Measurements from ENCODE around the gene PSMD6. TPM values are rescaled to one million over a fixed set of nuclear protein-coding genes. Genes with fewer than 3 reads are reported as not detected.

Gene PSMD6
- total and polyA plus RNA-seq, 2 donors from 2014 or later: 62.7 to 78.0 TPM

- no peaks in the 10 kb centered on the region for H3K27me3 ChIP-seq (ENCODE audit: control insufficient read depth, insufficient read depth, low read length)
- no peaks in the 10 kb centered on the region for H3K36me3 ChIP-seq (ENCODE audit: control insufficient read depth in 2 of 3, insufficient read depth in 3 of 3, low read length in 3 of 3)
- no peak for DNase-seq
- H3K9me3 ChIP-seq (ENCODE audit: control insufficient read depth in 2 of 3, insufficient read depth in 1 of 3, low read length in 3 of 3): no peaks in the 10 kb centered on the region
- no peak overlapping the region for H3K9ac ChIP-seq (ENCODE audit: low read length in 3 of 3)
- intact Hi-C loops (cut with DNase I): loop anchor here (10.0 kb wide), 1 partner anchor 416 kb away; no protein-coding TSS in a partner anchor
- TF ChIP-seq, protein P1, sequence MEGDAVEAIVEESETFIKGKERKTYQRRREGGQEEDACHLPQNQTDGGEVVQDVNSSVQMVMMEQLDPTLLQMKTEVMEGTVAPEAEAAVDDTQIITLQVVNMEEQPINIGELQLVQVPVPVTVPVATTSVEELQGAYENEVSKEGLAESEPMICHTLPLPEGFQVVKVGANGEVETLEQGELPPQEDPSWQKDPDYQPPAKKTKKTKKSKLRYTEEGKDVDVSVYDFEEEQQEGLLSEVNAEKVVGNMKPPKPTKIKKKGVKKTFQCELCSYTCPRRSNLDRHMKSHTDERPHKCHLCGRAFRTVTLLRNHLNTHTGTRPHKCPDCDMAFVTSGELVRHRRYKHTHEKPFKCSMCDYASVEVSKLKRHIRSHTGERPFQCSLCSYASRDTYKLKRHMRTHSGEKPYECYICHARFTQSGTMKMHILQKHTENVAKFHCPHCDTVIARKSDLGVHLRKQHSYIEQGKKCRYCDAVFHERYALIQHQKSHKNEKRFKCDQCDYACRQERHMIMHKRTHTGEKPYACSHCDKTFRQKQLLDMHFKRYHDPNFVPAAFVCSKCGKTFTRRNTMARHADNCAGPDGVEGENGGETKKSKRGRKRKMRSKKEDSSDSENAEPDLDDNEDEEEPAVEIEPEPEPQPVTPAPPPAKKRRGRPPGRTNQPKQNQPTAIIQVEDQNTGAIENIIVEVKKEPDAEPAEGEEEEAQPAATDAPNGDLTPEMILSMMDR (IDR thresholded peaks at IDR 0.05; ENCODE audit: borderline replicate concordance, extremely low read depth, insufficient read depth): no peak
- FAIRE-seq: no peak
- H3K4me1 ChIP-seq (ENCODE audit: control insufficient read depth in 2 of 3, insufficient read depth in 2 of 3, low read depth in 1 of 3, low read length in 3 of 3): no peaks in the 10 kb centered on the region
- H3K27ac ChIP-seq (ENCODE audit: low read depth in 2 of 2, low read length in 2 of 2): no peak overlapping the region
- H3K4me3 ChIP-seq (ENCODE audit: low read length in 3 of 3): no peak overlapping the region
Observed at GRCh38 chr3:64049136-64049535, 25.8 kb upstream of the PSMD6 start.

DNA sequence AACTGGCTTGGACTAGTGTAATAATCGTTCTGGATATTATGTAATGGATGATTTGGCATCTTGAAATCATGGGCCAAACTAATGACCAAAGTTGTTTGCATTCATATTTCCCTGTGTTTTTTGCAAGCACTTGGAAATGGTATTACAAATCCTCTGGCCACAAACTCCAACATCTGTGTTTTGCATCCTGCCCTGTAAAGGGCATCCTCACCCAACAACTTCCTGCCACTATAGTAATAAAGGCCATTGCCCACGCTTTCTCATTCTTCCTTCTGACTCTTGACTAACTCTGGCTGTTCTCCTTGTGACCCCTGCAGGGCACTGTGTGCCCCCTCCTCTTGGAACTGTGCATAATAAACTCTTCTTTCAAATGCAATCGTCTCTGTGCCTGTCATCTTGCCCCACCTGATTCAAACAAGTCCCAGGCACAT lies 25.4 kb upstream of the PSMD6 start:
- Histone ChIP-seq H3K27me3 (ENCODE audit: control insufficient read depth, insufficient read depth, low read length) (no peaks in the 10 kb centered on the region), H3K4me3 (ENCODE audit: low read length in 3 of 3) (no peak overlapping the region), H3K9me3 (ENCODE audit: control insufficient read depth in 2 of 3, insufficient read depth in 1 of 3, low read length in 3 of 3) (no peaks in the 10 kb centered on the region), H3K27ac (ENCODE audit: low read depth in 2 of 2, low read length in 2 of 2) (no peak overlapping the region), H3K9ac (ENCODE audit: low read length in 3 of 3) (no peak overlapping the region), H3K36me3 (ENCODE audit: control insufficient read depth in 2 of 3, insufficient read depth in 3 of 3, low read length in 3 of 3) (no peaks in the 10 kb centered on the region), H3K4me1 (ENCODE audit: control insufficient read depth in 2 of 3, insufficient read depth in 2 of 3, low read depth in 1 of 3, low read length in 3 of 3) (no peaks in the 10 kb centered on the region)
- DNase-seq (no peak), FAIRE-seq (no peak)
- TF ChIP-seq, protein P1 (IDR thresholded peaks at IDR 0.05; ENCODE audit: borderline replicate concordance, extremely low read depth, insufficient read depth): no peak
- intact Hi-C loops (cut with DNase I): loop anchor here (10.0 kb wide), 1 partner anchor 416 kb away; no protein-coding TSS in a partner anchor

DNA sequence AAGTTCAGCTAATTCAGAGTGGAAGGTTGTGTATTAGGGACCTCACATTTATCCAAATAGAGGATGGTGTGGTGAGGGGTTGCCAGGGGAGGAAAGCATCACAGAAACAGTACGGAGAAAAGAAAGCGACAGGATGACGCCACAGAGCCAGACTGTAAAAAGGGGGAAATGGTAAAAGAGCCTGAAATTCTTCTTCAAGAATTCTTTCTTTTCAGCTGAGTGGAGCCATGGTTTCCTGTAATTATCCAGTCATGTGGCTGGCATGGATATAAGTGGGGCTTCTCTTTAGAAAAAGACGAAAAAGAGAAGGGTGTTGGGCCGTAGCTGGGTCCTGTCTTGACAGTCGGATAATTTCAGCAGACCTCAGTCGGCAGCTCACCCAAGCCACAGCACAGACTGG lies 24.5 kb upstream of the PSMD6 start:
- H3K27me3 ChIP-seq (ENCODE audit: control insufficient read depth, insufficient read depth, low read length): no peaks in the 10 kb centered on the region
- no peaks in the 10 kb centered on the region for H3K9me3 ChIP-seq (ENCODE audit: control insufficient read depth in 2 of 3, insufficient read depth in 1 of 3, low read length in 3 of 3)
- H3K4me3 ChIP-seq (ENCODE audit: low read length in 3 of 3): no peak overlapping the region
- no peak for FAIRE-seq
- H3K36me3 ChIP-seq (ENCODE audit: control insufficient read depth in 2 of 3, insufficient read depth in 3 of 3, low read length in 3 of 3): no peaks in the 10 kb centered on the region
- H3K27ac ChIP-seq (ENCODE audit: low read depth in 2 of 2, low read length in 2 of 2): no peak overlapping the region
- intact Hi-C loops (cut with DNase I): loop anchor here (10.0 kb wide), 1 partner anchor 417 kb away; no protein-coding TSS in a partner anchor
- H3K9ac ChIP-seq (ENCODE audit: low read length in 3 of 3): no peak overlapping the region
- no peak for DNase-seq
- TF ChIP-seq, protein P1 (IDR thresholded peaks at IDR 0.05; ENCODE audit: borderline replicate concordance, extremely low read depth, insufficient read depth): no peak
- H3K4me1 ChIP-seq (ENCODE audit: control insufficient read depth in 2 of 3, insufficient read depth in 2 of 3, low read depth in 1 of 3, low read length in 3 of 3): no peaks in the 10 kb centered on the region
